GM10248 (cell line): ENCODE results near the gene NFIA.

ENCODE experiments used
- CTCF ChIA-PET: fragments of 300-600 bp; sonication (Branson Sonifier 250); formaldehyde crosslinking; extraction: SDS; loops from one replicate; lab custom pipeline; 2021; ENCODE audit warnings: antibody characterized with exemption; lab: Yijun Ruan, JAX
- POLR2A ChIA-PET: fragments of 350-650 bp; sonication (Branson Sonifier 250); formaldehyde crosslinking; extraction: SDS; loops from one replicate; lab custom pipeline; 2020; ENCODE audit warnings: antibody characterized with exemption; lab: Yijun Ruan, JAX
- DNase-seq: peaks from one replicate; pipeline ENCODE4 v3.0.0; 2012; ENCODE audit errors: extremely low spot score
- CTCF ChIP-seq: IDR thresholded peaks from 2 replicates; pipeline ENCODE4 v1.5.1; 2012; ENCODE audit warnings: mild to moderate bottlenecking, low read depth; ENCODE audit errors: extremely low read depth, missing control alignments, control extremely low read depth

The NFIA gene

DNA sequence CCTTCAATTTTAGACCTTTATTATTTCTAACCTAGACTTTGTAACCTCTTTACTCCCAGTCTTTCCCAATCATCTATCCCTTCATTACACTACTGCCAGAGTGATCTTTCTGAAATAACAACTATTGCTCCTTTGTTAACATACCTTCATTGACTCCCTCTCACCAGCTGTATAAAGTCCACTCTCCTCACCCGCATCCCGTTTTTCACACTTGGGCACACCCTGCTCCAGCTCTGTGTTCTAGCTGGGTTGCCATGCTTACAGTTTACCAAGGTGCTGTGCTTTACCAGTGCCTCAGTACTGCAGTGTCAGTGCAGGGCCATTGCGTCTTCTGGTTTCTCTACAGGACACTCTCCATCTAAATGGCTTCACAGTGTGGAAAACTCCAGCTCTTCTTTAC, 148.2 kb downstream of the NFIA start:
- ChIA-PET POLR2A (no interaction called here), CTCF (interaction anchor here (0.7 to 1.6 kb wide), 2 partner anchors 17 to 22 kb away, joined by 3 to 5 read pairs; no protein-coding TSS in a partner anchor)
- TF ChIP-seq CTCF, result no peak
- no peak for DNase-seq

GRCh38 chr1:61231795-61232194, 149.4 kb downstream of the NFIA start:
- POLR2A ChIA-PET, result no interaction called here
- TF ChIP-seq CTCF, result no peak
- CTCF ChIA-PET, result no interaction called here
- DNase-seq, result no peak

DNA sequence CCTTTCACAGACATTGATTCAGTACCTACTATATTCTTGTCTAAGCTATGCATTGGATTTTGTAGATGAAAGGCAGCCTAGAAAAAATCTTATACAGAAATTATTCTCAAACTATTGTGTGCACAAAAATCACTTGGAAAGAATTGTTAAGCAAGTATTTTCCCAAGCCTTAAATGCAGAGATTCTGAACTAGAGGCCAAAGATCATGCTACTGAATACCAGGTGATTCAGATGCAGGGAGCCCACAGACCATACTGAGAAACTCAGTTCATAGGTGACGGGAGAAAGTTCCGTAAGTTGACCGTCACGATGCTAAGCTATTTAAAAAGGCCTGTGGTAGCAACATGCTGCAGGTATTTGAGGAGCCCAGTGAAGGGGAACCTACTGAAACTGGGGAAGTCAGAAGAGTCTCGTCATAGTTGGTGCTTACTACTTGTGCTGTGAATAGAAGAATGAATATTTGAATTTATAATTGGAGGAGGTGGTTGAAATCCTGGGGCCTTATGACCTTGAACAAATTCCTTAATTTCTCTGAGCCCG, 150.8 kb downstream of the NFIA start:
- TF ChIP-seq CTCF, result no peak
- DNase-seq, result no peak
- POLR2A ChIA-PET, result no interaction called here
- CTCF ChIA-PET, result interaction anchor here (0.8 kb wide), 1 partner anchor 19 kb away, joined by 3 read pairs; no protein-coding TSS in a partner anchor

DNA sequence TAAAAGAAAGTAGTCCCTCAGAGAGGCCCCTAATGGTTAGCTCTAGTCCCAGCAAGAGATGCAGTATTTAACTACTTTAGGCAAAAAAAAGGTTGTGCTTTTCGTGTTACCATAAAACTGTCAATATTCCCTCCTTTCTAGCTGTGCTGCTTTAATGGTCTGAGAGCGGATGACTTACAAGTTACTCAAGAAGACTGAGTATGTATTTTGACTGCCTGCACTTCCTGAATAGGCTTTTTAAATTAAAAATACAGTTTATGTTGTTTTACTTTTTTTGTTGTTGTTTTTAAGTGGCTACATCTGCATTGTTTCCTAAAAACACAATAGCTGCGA, 152.2 kb downstream of the NFIA start:
- no peak for DNase-seq
- ChIA-PET CTCF (no interaction called here), POLR2A (no interaction called here)
- no peak for TF ChIP-seq CTCF

DNA sequence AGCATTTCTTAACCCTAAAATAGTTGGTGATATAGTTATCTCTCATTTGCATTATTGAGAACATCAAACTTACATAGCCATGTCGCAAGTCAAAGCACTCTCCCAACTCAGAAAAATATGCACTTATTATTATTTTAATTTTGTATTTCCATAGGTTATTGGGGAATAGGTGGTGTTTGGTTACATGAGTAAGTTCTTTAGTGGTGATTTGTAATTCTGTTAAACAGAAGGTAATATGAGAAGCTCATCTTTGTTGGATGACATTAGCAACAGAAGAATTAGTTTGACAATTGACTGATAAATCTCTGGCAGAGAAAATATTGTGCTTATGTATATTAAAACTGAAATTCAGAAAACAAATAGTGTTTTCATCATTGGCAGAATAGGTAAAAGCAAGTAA, 154.8 kb downstream of the NFIA start:
- POLR2A ChIA-PET, result no interaction called here
- TF ChIP-seq CTCF, result no peak
- CTCF ChIA-PET, result interaction anchor here (0.6 kb wide), 1 partner anchor 1170 kb away, joined by 3 read pairs; no protein-coding TSS in a partner anchor
- no peak for DNase-seq

GRCh38 chr1:61237659-61238358, 155.4 kb downstream of the NFIA start:
- TF ChIP-seq CTCF, result no peak
- POLR2A ChIA-PET, result no interaction called here
- DNase-seq, result no peak
- CTCF ChIA-PET, result interaction anchor here (1.0 kb wide), 1 partner anchor 9 kb away, joined by 4 read pairs; no protein-coding TSS in a partner anchor

DNA sequence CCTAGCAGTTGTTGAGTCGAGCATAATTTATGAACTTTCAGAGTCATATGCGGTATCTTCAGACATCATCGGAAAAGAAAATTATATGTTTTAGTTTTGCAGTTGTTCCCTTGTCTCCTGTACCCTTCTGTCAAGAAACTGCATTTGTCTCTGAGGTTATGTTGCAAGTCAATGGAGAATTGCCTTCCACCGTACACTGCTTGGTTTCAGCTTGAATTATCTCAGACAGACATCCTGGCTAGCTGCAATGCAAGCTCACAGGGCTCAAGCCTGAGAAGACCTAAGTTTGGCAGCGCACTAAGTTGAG, 156.0 kb downstream of the NFIA start:
- TF ChIP-seq CTCF, result no peak
- ChIA-PET CTCF (interaction anchor here (1.0 kb wide), 1 partner anchor 9 kb away, joined by 4 read pairs; no protein-coding TSS in a partner anchor), POLR2A (no interaction called here)
- no peak for DNase-seq
